Measurements from ENCODE around the gene NALCN. TPM values are rescaled to one million over a fixed set of nuclear protein-coding genes. Genes with fewer than 3 reads are reported as not detected.

NALCN gene
- total RNA-seq, 1 donor from 2014 or later: 18.5 TPM

DNA sequence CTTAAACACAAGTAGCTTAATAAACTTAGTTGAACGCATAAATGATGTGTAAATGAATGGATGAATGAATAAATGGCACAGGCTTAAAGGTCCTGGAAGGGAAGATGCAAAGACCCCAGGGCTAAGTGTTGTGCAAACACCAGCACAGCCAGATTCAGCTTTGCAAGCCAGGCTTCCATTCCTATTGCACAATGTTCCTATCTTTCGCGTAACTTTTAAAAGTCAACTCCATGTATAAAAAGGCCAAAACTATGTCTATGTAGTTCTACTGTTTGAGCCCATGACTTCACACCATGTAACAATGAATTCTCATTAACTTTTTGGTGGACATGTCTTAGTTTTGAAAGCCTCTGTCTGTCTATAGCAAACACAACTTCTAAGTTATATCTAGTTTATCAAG is 226.0 kb downstream of the NALCN start:
- intact Hi-C loops (cut with DNase I): no loop called here
- H3K4me1 ChIP-seq: peaks cover 0 to 3% of the 10 kb centered on the region in 2 donors
- TF ChIP-seq, protein P1, sequence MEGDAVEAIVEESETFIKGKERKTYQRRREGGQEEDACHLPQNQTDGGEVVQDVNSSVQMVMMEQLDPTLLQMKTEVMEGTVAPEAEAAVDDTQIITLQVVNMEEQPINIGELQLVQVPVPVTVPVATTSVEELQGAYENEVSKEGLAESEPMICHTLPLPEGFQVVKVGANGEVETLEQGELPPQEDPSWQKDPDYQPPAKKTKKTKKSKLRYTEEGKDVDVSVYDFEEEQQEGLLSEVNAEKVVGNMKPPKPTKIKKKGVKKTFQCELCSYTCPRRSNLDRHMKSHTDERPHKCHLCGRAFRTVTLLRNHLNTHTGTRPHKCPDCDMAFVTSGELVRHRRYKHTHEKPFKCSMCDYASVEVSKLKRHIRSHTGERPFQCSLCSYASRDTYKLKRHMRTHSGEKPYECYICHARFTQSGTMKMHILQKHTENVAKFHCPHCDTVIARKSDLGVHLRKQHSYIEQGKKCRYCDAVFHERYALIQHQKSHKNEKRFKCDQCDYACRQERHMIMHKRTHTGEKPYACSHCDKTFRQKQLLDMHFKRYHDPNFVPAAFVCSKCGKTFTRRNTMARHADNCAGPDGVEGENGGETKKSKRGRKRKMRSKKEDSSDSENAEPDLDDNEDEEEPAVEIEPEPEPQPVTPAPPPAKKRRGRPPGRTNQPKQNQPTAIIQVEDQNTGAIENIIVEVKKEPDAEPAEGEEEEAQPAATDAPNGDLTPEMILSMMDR (IDR thresholded peaks at IDR 0.05): no peak
- no peak overlapping the region for H3K27ac ChIP-seq
- H3K4me3 ChIP-seq: no peak overlapping the region
- H3K27me3 ChIP-seq: no peaks in the 10 kb centered on the region
- H3K9me3 ChIP-seq: no peaks in the 10 kb centered on the region
- no peaks in the 10 kb centered on the region for H3K36me3 ChIP-seq
- no peak for DNase-seq (ENCODE audit: low spot score in 2 of 2)

DNA sequence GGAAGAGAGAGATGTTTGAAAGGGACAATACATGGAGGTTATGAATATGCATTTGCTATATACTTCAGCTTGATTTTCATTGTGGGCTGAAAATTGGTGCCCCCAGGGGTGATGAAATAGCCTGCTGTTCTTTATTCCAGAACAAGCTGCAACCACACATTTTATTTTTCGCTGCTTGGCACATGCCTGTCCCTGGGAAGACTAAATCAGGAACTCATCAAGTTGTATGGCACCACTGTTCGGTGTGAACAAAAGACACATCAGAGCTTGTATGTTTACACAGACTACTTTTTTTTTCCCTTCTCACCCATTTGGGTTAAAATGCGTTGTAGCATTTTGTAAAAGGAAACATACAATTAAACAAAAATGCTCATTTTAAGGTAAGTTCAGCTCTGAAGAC is 230.7 kb downstream of the NALCN start:
- Histone ChIP-seq H3K4me1 (no peaks in the 10 kb centered on the region), H3K27me3 (no peaks in the 10 kb centered on the region), H3K4me3 (no peak overlapping the region), H3K9me3 (no peaks in the 10 kb centered on the region), H3K27ac (no peak overlapping the region), H3K36me3 (no peaks in the 10 kb centered on the region)
- intact Hi-C loops (cut with DNase I): no loop called here
- no peak for DNase-seq (ENCODE audit: low spot score in 2 of 2)
- TF ChIP-seq, protein P1 (IDR thresholded peaks at IDR 0.05): no peak

DNA sequence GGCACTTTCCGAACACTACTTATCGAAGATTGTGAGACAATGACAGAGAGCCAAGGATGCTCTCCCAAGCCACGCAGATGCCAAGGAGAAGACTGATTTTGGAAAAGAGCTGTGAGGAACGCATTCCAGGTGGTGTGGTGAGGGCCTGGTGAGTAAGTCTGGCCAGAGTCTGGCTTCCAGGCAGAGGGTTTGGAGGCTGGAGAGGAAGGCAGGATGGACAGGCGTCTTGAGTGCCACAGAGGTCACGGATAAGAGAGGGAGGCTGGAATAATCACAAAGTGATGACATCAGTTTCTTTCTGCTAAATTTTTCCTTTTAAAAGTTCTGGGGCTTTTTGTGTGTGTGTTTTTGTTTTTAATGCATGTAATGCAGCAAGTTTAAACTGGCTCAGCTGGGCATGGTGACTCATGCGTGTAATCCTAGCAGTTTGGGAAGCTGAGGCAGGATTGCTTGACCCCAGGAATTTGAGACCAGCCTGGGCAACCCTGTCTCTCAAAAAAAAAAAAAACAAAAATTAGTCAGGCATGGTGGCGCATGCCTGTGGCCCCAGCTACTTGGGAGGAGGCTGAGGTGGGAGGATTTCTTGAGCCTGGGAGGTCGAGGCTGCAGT is 235.1 kb downstream of the NALCN start:
- TF ChIP-seq, protein P1 (IDR thresholded peaks at IDR 0.05): no peak
- Histone ChIP-seq H3K4me3 (no peak overlapping the region), H3K36me3 (no peaks in the 10 kb centered on the region), H3K4me1 (no peaks in the 10 kb centered on the region), H3K27ac (no peak overlapping the region), H3K27me3 (no peaks in the 10 kb centered on the region), H3K9me3 (no peaks in the 10 kb centered on the region)
- intact Hi-C loops (cut with DNase I): no loop called here
- no peak for DNase-seq (ENCODE audit: low spot score in 2 of 2)

DNA sequence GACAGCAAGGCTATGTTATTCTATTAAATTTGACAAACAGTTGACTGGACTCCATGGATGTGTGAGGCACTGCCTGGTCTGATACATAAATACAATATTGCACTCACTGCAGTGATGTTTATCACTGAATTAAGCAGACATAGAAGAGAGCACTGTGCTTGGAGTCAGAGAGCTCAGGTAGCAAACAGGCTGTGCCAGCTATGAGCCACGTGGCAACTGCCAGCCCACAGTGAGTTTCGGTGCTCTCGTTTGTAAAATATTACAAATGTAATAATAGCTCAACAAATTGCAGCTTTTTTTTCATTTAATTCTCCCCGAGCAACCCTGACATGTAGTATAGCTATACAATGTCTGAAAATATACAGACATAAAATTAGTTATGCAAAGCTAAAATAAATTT is 237.3 kb downstream of the NALCN start:
- TF ChIP-seq, protein P1 (IDR thresholded peaks at IDR 0.05): no peak
- Histone ChIP-seq H3K9me3 (no peaks in the 10 kb centered on the region), H3K36me3 (no peaks in the 10 kb centered on the region), H3K4me3 (no peak overlapping the region), H3K27ac (no peak overlapping the region), H3K4me1 (no peaks in the 10 kb centered on the region), H3K27me3 (no peaks in the 10 kb centered on the region)
- intact Hi-C loops (cut with DNase I): no loop called here
- DNase-seq (ENCODE audit: low spot score in 2 of 2): no peak

DNA sequence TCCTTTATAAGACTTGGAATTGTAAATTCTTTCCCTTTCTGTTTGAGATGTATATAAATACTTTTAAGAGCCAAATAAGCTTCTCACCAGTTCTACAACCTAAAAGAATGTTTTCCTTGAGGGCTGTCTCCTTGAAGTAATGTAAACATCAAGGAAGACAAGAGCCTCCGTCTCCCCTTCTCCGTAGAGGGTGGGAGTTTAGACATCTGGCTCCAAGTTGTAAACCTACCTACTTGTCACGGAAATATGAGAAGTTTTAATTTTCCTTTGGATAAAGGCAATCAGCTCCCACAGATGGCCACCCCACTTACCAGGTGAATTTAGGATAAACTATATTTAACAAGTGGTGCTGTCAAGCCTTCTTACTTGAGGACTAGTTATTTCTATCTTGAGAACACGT is 237.9 kb downstream of the NALCN start:
- DNase-seq (ENCODE audit: low spot score in 2 of 2): no peak
- Histone ChIP-seq H3K9me3 (no peaks in the 10 kb centered on the region), H3K4me3 (no peak overlapping the region), H3K4me1 (no peaks in the 10 kb centered on the region), H3K27me3 (no peaks in the 10 kb centered on the region), H3K27ac (no peak overlapping the region), H3K36me3 (no peaks in the 10 kb centered on the region)
- TF ChIP-seq, protein P1 (IDR thresholded peaks at IDR 0.05): no peak
- intact Hi-C loops (cut with DNase I): no loop called here

DNA sequence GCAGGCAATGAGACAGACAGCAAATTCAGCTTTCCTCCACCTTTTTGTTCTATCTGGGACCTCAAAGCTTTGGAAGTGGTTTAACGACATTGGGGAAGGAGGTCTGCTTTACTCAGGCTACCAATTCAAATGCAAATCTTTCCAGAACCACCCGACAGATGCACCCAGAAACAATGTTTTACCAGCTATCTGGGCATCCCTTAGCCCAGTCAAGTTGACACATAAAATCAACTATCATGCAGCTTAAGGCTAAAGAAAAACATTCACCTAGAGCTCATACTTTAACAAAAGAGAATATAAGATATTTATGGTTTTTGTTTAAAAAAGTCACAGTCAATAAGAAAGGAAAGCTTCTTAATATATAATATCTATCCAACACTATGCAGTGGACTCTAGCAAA is 246.0 kb downstream of the NALCN start:
- Histone ChIP-seq H3K27me3 (no peaks in the 10 kb centered on the region), H3K27ac (no peak overlapping the region), H3K36me3 (no peaks in the 10 kb centered on the region), H3K4me1 (no peaks in the 10 kb centered on the region), H3K4me3 (no peak overlapping the region), H3K9me3 (no peaks in the 10 kb centered on the region)
- TF ChIP-seq, protein P1 (IDR thresholded peaks at IDR 0.05): no peak
- intact Hi-C loops (cut with DNase I): no loop called here
- no peak for DNase-seq (ENCODE audit: low spot score in 2 of 2)
